D341Med (cell line): ENCODE measurements around the gene WDPCP.
"Not testable (repeated sequence)": the region's sequence is repeated elsewhere in the genome, so short reads cannot be mapped to it uniquely, and the experiment has no call there.

Experiments
- DNase-seq: peaks from one replicate; pipeline ENCODE4 v3.0.0; 2012; ENCODE audit warnings: low spot score

WDPCP gene

DNA sequence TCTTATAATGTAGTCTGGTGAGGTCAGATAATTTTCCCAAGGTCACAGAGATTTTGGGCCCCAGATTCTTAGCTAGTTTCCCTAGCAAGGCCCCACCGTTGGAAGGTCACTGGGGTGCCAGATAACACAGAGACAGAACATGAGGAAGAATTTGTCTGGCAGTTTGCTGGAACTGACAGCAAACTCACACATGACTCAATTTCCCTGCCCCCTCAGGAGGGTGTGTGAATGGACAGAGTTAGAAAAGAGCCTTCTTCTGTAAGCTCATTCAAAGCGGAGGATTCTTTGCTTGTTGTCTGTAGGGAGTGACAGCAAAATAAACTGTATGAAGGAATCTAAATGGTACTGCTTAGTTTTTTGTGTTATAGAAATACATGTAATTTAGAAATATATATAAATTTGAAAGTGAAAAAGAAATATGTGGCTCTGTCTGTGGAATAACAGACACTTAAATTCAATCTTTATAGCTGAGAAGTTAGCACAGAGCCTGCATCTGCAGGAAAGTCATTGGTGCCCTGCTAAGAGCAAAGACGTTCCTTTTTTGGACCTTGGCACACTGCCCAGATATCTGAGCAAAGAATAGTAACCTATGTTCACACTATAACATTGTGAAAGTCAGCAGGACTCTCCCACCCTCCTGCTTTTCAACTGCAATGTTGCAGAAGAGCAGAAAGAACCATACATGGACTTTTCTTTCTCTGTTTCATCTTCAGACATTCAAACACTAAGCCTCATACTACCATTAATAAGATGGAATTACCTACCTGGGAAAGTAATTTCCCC is 2.5 kb upstream of the WDPCP start:
- DNase-seq = no peak

DNA sequence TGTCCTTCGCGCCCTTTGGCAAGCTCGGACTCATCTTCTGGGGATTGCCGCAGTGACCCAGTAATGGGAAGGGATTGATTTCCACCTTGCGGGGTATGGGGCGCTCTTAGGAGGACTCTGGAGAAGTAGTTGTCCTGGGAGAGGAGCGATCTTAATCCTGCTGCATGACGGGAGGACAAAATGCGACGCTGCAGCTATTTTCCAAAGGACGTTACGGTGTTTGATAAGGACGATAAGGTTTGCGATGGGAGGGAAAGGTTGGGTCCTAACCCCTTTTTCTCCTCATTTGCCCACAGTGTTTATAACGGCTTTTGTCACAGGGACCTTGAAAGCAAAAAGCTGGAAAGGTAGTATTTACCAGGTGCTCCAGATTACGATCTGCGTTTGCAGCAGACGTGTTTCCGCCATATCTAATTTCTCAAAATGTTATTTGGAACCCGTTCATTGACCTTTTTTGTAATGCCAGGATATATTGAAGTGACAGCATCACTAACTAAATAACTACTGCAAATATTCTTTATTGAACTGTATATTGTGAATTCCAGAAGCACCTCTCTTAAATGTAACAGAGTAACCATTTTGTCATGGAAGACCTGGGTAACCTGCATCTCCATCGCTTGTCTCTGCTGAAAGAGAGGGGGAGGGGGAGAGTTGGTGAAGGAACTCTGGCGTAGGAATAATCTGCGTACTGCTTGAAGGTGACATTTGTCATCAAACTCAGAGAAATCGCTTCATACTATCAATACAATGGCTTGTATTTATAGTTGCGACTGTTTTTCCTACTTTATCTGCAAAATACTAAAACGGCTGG is 1.1 kb upstream of the WDPCP start:
- no peak for DNase-seq

DNA sequence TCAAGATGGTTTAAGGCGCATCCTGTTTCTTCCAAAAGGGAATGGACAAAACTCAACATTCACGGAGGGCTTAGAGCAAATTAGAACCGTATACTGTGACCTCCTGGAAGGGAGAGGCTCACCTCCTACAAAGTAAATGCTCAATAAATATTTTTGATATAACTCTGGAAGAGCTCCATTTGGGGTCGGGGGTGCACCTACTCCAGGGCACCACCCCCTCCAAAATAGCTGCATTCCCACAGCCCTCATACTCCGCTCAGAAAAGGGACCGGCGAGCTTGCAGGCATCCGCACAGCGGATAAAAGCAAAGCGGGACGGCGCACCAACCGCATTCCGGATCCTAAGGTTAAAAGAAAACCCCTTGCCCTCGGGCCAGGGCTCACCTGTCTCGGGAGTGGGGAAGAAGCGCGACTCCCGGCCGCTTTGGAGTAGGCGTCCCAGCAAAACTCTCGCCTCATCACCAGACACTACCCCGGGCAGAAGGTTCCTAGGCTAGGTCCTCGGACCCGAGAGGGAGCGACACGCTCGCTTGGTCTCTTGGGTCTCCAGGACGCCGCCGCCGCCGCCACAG is 378 bp downstream of the WDPCP start:
- DNase-seq = no peak

DNA sequence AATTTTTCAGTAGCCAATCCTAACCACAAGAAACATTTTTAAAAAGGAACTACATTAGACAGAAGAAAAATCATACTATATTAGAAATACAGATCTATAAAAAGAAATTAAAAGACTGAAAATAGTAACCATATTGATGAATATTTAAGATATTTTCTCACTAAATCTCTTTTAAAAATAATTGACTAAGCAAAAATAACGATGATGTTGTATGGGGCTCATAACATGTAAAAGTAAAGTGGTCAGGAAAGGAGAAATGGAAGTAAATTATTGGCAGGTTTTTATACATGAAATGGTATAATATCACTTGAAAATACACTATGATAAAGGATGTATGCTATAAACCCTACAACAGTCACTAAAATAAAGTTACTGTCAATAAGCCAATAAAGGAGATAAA is 5.4 kb downstream of the WDPCP start:
- no peak for DNase-seq

DNA sequence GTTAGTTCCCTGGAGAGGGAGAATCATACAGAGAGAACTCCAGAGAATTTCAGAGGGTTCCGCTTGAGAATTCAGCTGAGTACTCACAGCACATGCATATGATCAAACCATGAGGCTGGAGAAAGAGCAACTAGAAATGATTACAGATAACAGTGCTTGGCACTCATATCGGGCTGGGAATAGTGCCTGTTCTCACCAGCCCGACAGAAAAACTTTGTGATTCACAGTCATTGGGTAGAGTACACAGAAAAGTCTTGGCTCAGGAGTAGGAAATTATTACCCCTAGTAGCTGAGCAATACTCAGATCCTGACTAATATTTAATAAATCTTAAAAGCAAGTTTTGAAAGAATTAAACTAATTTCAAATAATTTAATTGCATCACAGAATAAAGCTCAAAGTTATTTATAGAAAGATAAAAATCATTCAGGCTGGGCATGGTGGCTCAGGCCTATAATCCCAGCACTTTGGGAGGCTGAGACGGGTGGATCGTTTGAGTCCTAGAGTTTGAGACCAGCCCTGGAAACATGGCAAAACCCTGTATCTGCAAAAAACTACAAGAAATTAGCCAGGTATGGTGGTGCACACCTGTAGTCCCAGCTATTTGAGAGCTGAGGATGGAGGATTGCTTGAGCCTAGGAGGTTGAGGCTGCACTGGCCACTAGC is 6.8 kb downstream of the WDPCP start:
- DNase-seq = no peak

DNA sequence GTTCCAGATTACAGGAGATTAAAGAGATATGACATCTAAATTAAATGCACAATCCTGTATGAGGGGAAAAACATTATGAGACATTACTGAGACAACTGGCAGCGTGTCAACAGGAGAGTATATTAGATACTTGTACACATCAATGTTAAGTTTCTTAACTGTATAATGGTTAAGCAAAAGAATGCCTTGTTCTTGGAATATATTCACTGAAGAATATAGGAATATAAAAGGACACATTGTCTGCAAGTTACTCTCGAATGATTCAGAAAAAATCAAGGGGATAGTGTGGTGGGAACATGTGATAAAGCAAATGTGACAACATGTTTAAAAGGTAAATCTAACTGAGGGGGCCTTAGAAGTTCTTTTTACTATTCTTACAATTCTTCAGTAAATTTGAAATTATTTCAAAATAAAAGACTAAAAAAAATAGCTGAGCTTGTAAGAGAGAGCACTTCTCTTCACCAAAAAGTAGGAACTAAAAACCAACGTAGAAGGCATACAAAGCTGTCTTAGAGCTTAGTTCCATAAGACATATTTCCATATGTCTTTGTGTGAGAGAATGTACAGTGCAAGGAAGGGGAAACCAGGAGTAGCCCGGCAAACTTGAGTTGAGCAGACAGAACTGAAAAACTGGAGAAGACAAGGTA is 7.5 kb downstream of the WDPCP start:
- no peak for DNase-seq

DNA sequence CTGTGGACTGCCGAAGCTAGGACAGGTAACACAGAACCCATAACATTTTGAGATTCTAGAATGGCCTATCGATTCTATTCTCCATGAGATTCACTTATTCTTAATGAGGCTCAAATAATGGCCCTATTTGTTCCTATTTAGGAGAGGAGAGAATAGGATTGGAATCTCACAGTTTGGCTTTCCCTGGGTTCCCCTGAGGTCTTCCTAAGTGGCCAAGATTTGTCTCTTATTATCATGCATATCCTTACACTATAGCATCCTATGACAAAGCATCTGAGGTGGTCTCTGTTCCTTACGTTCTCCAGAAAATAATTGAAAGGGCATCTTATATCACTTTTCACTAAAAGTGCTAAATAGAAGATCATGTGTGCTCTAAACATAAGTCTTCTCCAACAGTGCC is 9.5 kb downstream of the WDPCP start:
- DNase-seq = no peak

DNA sequence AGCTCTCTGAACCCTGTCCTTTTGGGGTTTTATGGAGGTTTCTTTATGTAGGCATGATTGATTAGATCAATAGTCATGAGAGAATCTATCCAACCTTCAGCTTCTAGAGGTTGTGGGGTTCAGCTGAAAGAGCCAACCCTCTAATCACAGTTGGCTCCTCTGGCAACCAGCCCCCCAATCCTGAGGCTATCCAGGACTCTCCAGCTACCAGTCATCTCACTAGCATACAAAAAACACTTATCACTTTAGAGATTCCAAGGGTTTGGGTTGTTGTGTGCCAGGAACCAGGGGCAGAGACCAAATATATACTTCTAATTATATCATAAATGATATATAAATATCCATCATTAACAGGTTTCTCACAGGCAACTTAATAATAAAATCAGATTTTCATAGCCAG is 11.7 kb downstream of the WDPCP start:
- no peak for DNase-seq

DNA sequence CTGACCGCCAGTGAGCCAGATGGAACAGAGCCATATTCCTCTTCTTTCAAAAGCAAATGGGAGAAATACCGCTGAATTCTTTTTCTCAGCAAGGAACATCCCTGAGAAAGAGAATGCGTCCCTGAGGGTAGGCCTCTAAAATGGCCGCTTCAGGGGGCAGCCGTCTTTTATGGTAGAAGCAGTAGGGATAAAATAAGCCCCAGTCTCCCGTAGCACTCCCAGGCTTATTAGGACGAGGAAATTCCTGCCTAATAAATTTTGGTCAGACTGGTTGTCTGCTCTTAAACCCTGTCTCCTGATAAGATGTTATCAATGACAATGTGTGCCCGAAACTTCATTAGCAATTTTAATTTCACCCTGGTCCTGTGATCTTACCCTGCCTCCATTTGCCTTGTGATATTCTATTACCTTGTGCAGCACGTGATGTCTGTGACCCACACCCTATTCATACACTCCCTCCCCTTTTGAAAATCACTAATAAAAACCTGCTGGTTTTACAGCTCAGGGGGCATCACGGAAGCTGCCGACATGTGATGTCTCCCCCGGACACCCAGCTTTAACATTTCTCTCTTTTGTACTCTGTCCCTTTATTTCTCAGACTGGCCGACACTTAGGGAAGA is 14.4 kb downstream of the WDPCP start:
- not testable (repeated sequence) for DNase-seq

DNA sequence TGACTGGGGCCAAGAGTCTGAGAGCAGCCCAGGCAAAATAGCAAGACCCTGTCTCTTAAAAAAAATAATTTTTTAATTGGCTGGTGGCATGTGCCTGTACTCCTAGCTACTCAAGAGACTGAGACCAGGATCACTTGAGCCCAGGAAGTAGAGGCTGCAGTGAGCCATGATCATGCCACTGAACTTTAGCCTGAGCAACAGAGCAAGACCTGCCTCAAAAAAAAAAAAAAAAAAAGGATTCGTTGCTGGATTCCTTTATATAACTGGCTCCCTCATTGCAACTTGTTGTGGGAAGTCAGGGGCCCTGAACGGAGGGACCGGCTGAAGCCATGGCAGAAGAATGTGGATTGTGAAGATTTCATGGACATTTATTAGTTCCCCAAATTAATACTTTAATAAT is 15.3 kb downstream of the WDPCP start:
- DNase-seq = not testable (repeated sequence)

DNA sequence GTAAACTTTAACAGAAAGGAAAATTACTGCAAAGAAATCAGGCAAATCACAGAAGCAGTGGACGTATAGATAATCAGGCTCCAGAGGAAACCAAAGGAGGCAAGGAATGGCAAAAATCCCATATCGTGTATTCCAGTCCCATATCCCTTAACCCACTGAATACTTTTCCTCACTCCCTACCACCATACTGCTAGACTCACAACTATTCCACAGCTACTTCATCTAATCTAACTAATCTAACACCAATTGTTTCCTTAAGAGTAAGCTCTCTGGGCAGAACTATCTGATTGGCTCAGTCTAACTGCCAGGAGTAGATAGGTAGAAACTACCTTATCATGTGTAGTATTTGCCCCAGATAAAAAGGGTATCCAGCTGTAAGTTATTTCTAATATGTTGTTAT is 16.3 kb downstream of the WDPCP start:
- no peak for DNase-seq

DNA sequence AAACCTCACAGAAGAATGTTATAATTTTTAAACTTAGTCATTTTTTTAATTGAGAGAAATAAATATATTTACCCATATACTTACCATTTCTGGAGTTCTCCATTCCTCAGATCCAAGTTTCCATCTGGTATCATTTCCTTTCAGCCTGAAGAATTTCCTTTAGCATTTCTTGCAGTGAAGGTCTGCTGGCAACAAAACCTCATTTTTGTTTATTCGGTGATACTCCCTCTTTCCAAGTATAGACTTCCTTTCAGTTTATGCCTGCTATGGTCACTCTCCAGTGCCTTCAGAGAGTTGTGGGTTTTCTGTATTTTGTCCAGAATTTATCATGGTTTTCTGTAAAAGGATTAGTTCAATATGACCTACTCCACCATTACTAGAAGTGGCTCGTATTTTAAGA is 17.0 kb downstream of the WDPCP start:
- DNase-seq = no peak

DNA sequence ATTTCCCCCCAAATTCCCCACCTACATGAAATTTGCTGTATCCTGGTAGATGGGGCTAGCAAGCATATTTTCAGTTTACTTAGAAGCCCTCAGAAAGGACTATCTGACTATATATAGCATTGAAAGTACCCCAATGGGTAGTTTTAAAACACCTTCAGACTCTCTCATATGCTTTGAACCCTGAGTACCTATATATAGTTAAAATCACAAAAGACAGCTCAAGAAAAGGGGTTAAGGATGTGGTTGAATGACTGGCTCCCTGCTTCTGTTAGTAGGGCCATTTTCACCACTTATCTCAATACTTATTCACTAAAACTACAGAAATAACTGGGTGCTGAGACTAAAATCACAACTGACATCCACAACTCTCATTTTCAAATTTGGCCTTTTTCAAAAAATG is 18.5 kb downstream of the WDPCP start:
- no peak for DNase-seq

DNA sequence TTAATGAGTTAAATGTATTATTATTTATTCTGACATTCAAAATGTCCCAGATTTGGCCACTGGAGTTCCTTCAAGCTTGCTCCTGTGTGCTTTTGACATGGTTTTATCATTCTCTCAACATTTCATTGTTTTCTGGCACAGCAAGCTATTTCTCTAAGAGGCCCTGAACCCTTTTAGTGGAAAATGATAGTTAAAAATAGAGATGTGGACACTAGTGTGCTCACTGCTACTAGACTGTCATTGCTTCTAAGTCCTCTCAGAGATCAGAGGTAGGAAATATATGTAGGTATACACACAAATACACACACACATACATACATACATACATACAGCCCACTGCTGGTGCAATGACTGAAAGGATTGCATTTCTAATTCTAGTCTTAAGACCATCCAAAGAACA is 25.5 kb downstream of the WDPCP start:
- no peak for DNase-seq

DNA sequence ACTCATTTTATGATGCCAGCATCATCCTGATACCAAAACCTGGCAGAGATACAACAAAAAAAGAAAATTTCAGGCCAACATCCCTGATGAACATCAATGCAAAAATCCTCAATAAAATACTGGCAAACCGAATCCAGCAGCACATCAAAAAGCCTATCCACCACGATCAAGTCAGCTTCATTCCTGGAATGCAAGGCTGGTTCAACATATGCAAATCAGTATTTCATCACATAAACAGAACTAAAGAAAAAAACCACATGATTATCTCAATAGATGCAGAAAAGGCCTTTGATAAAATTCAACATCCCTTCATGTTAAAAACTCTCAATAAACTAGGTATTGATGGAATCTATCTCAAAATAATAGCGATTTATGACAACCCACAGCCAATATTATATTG is 29.4 kb downstream of the WDPCP start:
- not testable (repeated sequence) for DNase-seq

DNA sequence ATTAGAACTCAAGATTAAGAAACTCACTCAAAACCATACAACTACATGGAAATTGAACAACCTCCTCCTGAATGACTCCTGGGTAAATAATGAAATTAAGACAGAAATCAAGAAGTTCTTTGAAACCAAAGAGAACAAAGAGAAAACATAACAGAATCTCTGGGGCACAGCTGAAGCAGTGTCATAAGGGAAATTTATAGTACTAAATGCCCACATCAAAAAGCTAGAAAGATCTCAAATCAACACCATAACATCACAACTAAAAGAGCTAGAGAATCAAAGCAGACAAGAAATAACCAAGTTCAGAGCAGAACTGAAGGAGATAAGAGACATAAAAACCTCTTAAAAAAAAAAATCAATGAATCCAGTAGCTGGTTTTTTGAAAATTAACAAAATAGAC is 30.5 kb downstream of the WDPCP start:
- DNase-seq = not testable (repeated sequence)

DNA sequence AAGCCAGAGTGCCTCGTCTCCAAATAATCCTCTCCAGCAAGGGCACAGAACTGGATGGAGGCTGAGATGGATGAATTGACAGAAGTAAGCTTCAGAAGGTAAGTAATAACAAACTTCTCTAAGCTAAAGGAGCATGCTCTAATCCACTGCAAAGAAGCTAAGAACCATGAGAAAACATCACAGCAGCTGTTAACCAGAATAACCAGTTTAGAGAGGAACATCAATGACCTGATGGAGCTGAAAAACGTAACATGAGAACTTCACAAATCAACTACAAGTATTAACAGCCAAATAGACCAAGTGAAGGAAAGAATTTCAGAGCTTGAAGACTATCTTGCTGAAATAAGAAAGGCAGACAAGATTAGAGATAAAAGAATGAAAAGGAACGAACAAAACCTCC is 32.3 kb downstream of the WDPCP start:
- DNase-seq = no peak

DNA sequence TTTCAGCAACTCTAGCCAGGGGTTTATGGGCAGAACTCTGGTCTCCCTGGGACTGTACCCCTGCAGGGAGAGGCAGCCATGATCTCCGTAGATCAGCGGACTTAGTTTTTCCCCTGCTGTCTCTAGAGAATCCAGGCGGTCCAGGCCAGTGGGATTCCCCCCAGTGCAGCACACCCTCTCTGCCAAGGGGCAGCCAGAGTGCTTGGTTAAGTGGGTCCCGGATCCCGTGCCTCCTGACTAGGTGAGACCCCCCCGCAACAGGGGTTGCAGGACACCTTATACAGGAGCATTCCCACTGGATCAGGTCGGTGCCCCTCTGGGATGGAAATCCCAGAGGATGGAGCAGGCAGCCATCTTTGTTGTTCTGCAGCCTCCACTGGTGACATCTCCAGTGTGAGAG is 33.0 kb downstream of the WDPCP start:
- no peak for DNase-seq

DNA sequence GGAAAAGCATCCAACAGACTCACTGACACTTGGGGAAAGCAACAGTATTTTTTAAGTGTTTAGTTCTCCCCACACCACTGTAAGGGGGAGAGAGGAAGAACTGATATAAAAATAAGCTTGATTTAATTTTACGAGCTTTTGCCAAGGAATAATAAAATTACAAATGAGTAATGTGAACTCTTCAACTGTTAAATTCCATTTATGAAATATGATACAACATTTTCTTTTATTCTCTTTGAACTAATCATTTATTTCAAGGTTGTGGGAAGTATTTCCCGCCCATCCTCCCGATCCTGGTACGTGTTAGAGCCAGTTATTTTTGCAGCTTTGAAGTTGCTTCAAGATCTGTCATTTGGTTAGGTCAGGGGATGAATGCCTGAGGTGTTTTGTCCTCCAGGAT is 35.2 kb downstream of the WDPCP start:
- DNase-seq = no peak

DNA sequence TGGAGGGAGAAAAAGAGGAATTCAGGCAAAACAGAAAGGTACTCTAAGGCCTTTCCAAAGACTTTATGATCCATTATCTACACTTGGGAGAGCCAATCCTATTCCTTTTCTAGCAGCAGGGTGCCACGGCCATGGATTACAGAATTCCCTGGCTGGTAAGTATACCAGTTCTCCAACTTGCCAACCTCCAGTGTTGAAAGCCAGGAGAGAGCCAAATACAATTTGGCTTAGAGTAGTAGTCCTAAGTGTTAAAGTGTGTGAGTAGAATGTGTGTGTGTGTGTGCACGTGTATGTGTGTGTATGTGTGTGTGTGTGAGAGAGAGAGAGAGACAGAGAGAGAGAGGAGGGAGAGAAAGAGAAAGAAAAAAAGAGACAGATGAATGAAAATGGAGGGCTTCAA is 43.3 kb downstream of the WDPCP start:
- DNase-seq = no peak

DNA sequence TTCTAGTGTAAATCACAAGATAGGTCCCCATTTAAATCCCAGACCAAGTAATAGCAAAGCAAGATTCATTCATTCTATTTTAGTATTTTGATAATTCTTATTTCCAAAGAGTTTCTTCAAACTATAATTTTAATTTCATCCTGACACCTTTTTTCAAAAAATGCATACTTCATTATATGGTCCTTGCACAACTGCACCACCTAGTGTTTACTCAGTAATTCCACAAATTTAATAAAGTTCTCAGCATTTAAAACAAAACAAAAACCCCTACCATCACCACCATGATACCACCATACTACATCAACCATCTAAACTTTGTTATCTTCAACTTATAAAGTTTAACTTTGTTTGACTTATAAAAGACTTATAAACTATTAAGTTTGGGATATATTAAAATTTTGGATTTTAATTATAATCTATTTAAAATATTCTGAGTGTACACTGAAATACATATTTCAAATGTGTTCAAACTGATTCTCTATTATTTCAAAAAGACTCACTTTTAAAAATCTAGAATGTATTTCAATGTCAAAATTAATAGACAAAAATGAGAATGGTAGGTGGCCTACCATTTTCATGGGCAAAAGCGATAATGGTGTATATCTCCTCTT is 44.2 kb downstream of the WDPCP start:
- DNase-seq = peak; percentile 25
